AG04450 (cell line): ENCODE results near the gene ATOH1. TPM values are rescaled to one million over a fixed set of nuclear protein-coding genes. Genes with fewer than 3 reads are reported as not detected.
A peak's percentile ranks its signal among the peaks of the same experiment; 100 is the strongest.

Experiments used
- CTCF ChIA-PET: fragments of 300-600, 350-600 bp; formaldehyde crosslinking; extraction: SDS; loops from one replicate; lab custom pipeline; 2022; ENCODE audit warnings: antibody characterized with exemption, inconsistent platforms; lab: Charles Lee
- POLR2A ChIA-PET: fragments of 350-600 bp; formaldehyde crosslinking; extraction: SDS; loops from one replicate; lab custom pipeline; 2021; ENCODE audit warnings: antibody characterized with exemption, inconsistent platforms; lab: Yijun Ruan, JAX
- DNase-seq: peaks from one replicate; pipeline ENCODE4 v3.0.0-alpha.2; 2011; ENCODE audit warnings: low read depth, low spot score
- H3K27ac ChIP-seq: one replicate; pipeline ENCODE4 v1.5.1; 2012; ENCODE audit warnings: low read depth, low read length, control low read depth
- H3K27me3 ChIP-seq: one replicate; pipeline ENCODE4 v1.6.0; 2012; ENCODE audit warnings: low read length; ENCODE audit not compliant: control insufficient read depth, insufficient read depth
- H3K4me3 ChIP-seq: 2 replicates; pipeline ENCODE4 v1.5.1; 2011; ENCODE audit warnings: mild to moderate bottlenecking, low read depth, low read length, control low read depth
- H3K9me3 ChIP-seq: 2 replicates; pipeline ENCODE4 v1.5.1; 2012; ENCODE audit warnings: low read length; ENCODE audit not compliant: control insufficient read depth, insufficient read depth
- CTCF ChIP-seq: IDR thresholded peaks from 2 replicates; pipeline ENCODE4 v1.5.1; 2011; ENCODE audit warnings: low read depth, low read length, control low read depth, inconsistent platforms
- polyA plus RNA-seq: library from polyadenylated mRNA; depleted of rRNA; stranded (reverse); fragments of >200 nt; gene quantifications from 2 replicates; pipeline ENCODE4 v1.2.3, GENCODE V29; 2011

The ATOH1 gene
- polyA plus RNA-seq, 1 experiment = not detected

- no peak for DNase-seq
- TF ChIP-seq CTCF = no peak
- no peaks in the 10 kb centered on the region for H3K9me3 ChIP-seq
- no peaks in the 10 kb centered on the region for H3K27me3 ChIP-seq
- H3K4me3 ChIP-seq = no peak overlapping the region
- H3K27ac ChIP-seq = no peak overlapping the region
- CTCF ChIA-PET = no interaction called here
- POLR2A ChIA-PET = no interaction called here
Observed at GRCh38 chr4:93852680-93853079, 24.1 kb downstream of the ATOH1 start.

DNA sequence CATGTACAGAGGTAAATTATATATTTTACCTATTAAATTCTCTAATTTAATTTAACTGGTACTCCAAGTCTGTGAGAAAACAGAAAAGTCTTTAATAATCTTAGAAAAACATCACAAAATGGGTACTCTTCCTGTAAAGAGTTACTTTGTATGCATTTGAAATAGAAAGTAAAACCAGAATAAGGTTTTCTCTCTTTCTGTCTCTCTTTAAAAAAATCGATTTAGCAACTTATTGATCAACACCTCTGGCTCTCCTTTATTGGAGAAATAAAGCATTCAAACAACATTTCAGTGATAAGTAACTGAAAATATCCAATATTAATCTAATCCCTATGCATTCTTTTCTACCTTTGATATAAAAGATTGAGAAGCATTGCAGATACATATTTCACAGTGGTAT, 27.4 kb downstream of the ATOH1 start:
- TF ChIP-seq CTCF = no peak
- CTCF ChIA-PET = no interaction called here
- H3K4me3 ChIP-seq = no peak overlapping the region
- DNase-seq = no peak
- H3K27ac ChIP-seq = no peak overlapping the region
- no peaks in the 10 kb centered on the region for H3K27me3 ChIP-seq
- H3K9me3 ChIP-seq = no peaks in the 10 kb centered on the region
- POLR2A ChIA-PET = no interaction called here

GRCh38 chr4:93865650-93866049, 37.1 kb downstream of the ATOH1 start:
- no peak overlapping the region for H3K4me3 ChIP-seq
- no peak overlapping the region for H3K27ac ChIP-seq
- no peaks in the 10 kb centered on the region for H3K9me3 ChIP-seq
- POLR2A ChIA-PET = no interaction called here
- TF ChIP-seq CTCF = peak; percentile 28
- no peak for DNase-seq
- CTCF ChIA-PET = no interaction called here
- no peaks in the 10 kb centered on the region for H3K27me3 ChIP-seq

DNA sequence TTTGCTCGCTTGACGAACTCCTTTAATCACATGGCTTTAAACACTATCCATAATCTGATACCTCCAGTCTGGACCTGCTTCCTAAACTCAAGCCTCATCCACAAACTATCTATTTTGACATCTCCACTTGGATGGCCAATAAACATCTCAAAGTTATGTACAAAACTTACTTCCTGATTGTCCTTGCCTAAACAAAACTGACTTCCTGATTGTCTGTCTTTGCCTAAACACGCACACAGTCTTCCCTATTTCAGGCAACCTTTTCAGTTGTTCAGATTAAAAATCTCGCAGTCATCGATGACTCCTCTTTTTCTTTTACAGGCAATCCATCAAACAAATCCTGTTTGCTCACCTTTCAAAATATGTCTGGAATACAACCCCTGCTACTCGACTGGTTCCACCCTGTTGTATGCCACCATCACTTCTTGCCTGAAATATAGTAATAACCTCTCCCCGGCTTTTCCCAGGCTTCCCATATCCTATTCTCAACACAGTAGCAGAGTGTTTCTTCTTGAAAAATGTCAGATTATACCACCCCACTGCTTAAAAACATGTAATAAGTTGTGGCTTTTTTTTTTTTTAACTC, 39.0 kb downstream of the ATOH1 start:
- no peak for DNase-seq
- no peaks in the 10 kb centered on the region for H3K27me3 ChIP-seq
- TF ChIP-seq CTCF = no peak
- H3K4me3 ChIP-seq = no peak overlapping the region
- H3K27ac ChIP-seq = no peak overlapping the region
- POLR2A ChIA-PET = no interaction called here
- CTCF ChIA-PET = no interaction called here
- no peaks in the 10 kb centered on the region for H3K9me3 ChIP-seq

DNA sequence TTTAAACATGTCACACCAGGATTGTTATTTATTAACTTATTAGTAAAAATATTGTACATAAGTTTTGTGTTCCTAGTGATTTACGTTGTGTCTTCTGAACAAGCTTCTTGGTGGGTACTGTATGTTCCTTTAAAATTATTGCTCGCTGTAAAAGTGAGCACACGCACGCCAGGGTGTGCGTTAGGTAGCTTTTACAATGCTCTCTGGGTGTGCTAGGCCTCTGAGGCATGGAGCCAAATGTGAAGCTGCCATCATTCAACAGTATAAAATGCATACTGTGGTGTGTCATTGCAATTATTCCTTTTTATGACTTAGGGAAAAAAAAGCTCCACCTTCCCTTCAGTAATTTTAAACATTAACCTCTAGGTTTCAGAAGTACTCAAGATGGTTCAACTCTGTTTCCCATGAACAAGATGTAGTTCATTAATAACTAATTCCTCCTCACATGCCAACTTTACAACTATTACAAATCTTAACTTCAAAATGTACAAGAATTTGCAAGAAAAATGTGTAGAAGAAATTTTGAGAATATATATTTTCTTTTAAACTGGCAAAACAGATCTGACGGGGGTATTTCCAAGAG, 42.4 kb downstream of the ATOH1 start:
- no peak for DNase-seq
- CTCF ChIA-PET = no interaction called here
- H3K9me3 ChIP-seq = no peaks in the 10 kb centered on the region

More for the DNA sequence above, 42.4 kb downstream of the ATOH1 start:
- no peak overlapping the region for H3K4me3 ChIP-seq
- POLR2A ChIA-PET = no interaction called here
- H3K27me3 ChIP-seq = no peaks in the 10 kb centered on the region
- TF ChIP-seq CTCF = no peak
- no peak overlapping the region for H3K27ac ChIP-seq
